ENCODE results near the gene PCDH8. TPM values are rescaled to one million over a fixed set of nuclear protein-coding genes. Genes with fewer than 3 reads are reported as not detected.

Gene PCDH8
- total RNA-seq, 4 donors from 2014 or later = not detected

GRCh38 chr13:52847322-52847681 lies 1.1 kb downstream of the PCDH8 start:
- Histone ChIP-seq H3K4me3 (no peak overlapping the region), H3K27ac (no peak overlapping the region), H3K27me3 (peaks cover 22 to 92% (median 37%) of the 10 kb centered on the region in 4 donors), H3K9me3 (peaks cover 0 to 15% (median 0%) of the 10 kb centered on the region in 3 donors), H3K36me3 (no peaks in the 10 kb centered on the region), H3K4me1 (peaks cover 3 to 68% (median 15%) of the 10 kb centered on the region in 3 donors)
- no peak for TF ChIP-seq CTCF (IDR thresholded peaks at IDR 0.05)
- TF ChIP-seq POLR2A (IDR thresholded peaks at IDR 0.05) = no peak
- intact Hi-C loops (cut with DNase I) = no loop called here
- no peak for DNase-seq
- 33% methylated on average over 19 of the region's 51 CpGs; no CpG with 5 or more reads in 1 of the 2 donors for WGBS, 2 donors

- Histone ChIP-seq H3K9me3 (peaks cover 0 to 15% (median 0%) of the 10 kb centered on the region in 3 donors), H3K4me1 (peaks cover 3 to 63% (median 15%) of the 10 kb centered on the region in 3 donors), H3K36me3 (no peaks in the 10 kb centered on the region), H3K4me3 (peak overlapping the region in 2 of 4 donors; percentile 31 to 51), H3K27me3 (peaks cover 22 to 96% (median 37%) of the 10 kb centered on the region in 4 donors), H3K27ac (no peak overlapping the region)
- 18 to 20% methylated on average over 2 to 33 of the region's 100 CpGs for WGBS, 2 donors
- no peak for TF ChIP-seq POLR2A (IDR thresholded peaks at IDR 0.05)
- TF ChIP-seq CTCF (IDR thresholded peaks at IDR 0.05) = peak in 4 of 6 experiments; percentile 13 to 44 (median 25)
- no peak for DNase-seq
- intact Hi-C loops (cut with DNase I) = no loop called here
These were observed 1.7 kb downstream of the PCDH8 start for GRCh38 chr13:52846567-52847321.

GRCh38 chr13:52845766-52846566 lies 2.5 kb downstream of the PCDH8 start:
- TF ChIP-seq POLR2A (IDR thresholded peaks at IDR 0.05) (no peak), CTCF (IDR thresholded peaks at IDR 0.05) (peak in 3 of 6 experiments; percentile 15 to 50 (median 15))
- no peak for DNase-seq
- intact Hi-C loops (cut with DNase I) = no loop called here
- peaks cover 22 to 95% (median 37%) of the 10 kb centered on the region in 4 donors for H3K27me3 ChIP-seq
- H3K36me3 ChIP-seq = no peaks in the 10 kb centered on the region
- no peak overlapping the region for H3K27ac ChIP-seq
- H3K9me3 ChIP-seq = peaks cover 0 to 15% (median 0%) of the 10 kb centered on the region in 3 donors
- peak overlapping the region in 2 of 4 donors; percentile 31 to 51 for H3K4me3 ChIP-seq
- whole genome bisulfite sequencing, 2 donors = 1 to 12% methylated on average over 12 to 30 of the region's 98 CpGs
- H3K4me1 ChIP-seq = peaks cover 3 to 55% (median 9%) of the 10 kb centered on the region in 3 donors

- peak overlapping the region in 2 of 4 donors; percentile 31 to 51 for H3K4me3 ChIP-seq
- 3 to 6% methylated on average over 6 to 16 of the region's 16 CpGs for WGBS, 2 donors
- peaks cover 0 to 15% (median 0%) of the 10 kb centered on the region in 3 donors for H3K9me3 ChIP-seq
- TF ChIP-seq POLR2A (IDR thresholded peaks at IDR 0.05) = no peak
- no peak for TF ChIP-seq CTCF (IDR thresholded peaks at IDR 0.05)
- peaks cover 22 to 96% (median 37%) of the 10 kb centered on the region in 4 donors for H3K27me3 ChIP-seq
- no peak overlapping the region for H3K27ac ChIP-seq
- peaks cover 3 to 49% (median 9%) of the 10 kb centered on the region in 3 donors for H3K4me1 ChIP-seq
- no peak for DNase-seq
- H3K36me3 ChIP-seq = no peaks in the 10 kb centered on the region
- intact Hi-C loops (cut with DNase I) = no loop called here
These were observed 3.1 kb downstream of the PCDH8 start for GRCh38 chr13:52845334-52845761.

All from esophagus squamous epithelium (tissue), 5 donors.